GM23338 (cell line): ENCODE measurements around the gene TBC1D7. TPM values are rescaled to one million over a fixed set of nuclear protein-coding genes. Genes with fewer than 3 reads are reported as not detected.

Experiments
- ATAC-seq: fragments of 200-7000 bp; cut with Tn5 transposase; 3 replicates; pipeline ENCODE4 v1.9.1; 2020
- DNase-seq: peaks from one replicate; pipeline ENCODE4 v3.0.0-alpha.2; 2015; ENCODE audit warnings: low spot score
- H2AFZ ChIP-seq: fragments of 200-600 bp; sonication (generic); 2 replicates; pipeline ENCODE4 v1.8.0; 2016; ENCODE audit warnings: antibody characterized with exemption, mild to moderate bottlenecking, moderate library complexity
- H3F3A ChIP-seq: fragments of 200-600 bp; sonication (generic); replicated peaks from 2 replicates; pipeline ENCODE4 v1.8.0; 2017; ENCODE audit warnings: antibody characterized with exemption, mixed run types, low read depth
- H3K27ac ChIP-seq: fragments of 200-600 bp; sonication (generic); 2 replicates; pipeline ENCODE4 v1.6.1; 2016; ENCODE audit warnings: low read depth
- H3K27me3 ChIP-seq: fragments of 200-600 bp; sonication (generic); 2 replicates; pipeline ENCODE4 v1.8.0; 2016; ENCODE audit warnings: mild to moderate bottlenecking, mixed run types, moderate library complexity; ENCODE audit not compliant: insufficient read depth
- H3K36me3 ChIP-seq: fragments of 200-600 bp; sonication (generic); 2 replicates; pipeline ENCODE4 v1.8.0; 2016; ENCODE audit warnings: mild to moderate bottlenecking; ENCODE audit not compliant: insufficient read depth
- H3K4me1 ChIP-seq: fragments of 200-600 bp; sonication (generic); 2 replicates; pipeline ENCODE4 v1.8.0; 2016; ENCODE audit warnings: mild to moderate bottlenecking, moderate library complexity; ENCODE audit not compliant: insufficient read depth
- H3K4me2 ChIP-seq: fragments of 200-600 bp; sonication (generic); 2 replicates; pipeline ENCODE4 v1.7.1; 2017; ENCODE audit warnings: mixed run types
- H3K4me3 ChIP-seq: fragments of 200-600 bp; sonication (generic); 2 replicates; pipeline ENCODE4 v1.6.1; 2016; ENCODE audit warnings: mixed run types
- H3K79me2 ChIP-seq: fragments of 200-600 bp; sonication (generic); replicated peaks from 2 replicates; pipeline ENCODE4 v1.8.0; 2017; ENCODE audit warnings: mild to moderate bottlenecking; ENCODE audit not compliant: insufficient read depth
- H3K9me2 ChIP-seq: fragments of 200-600 bp; sonication (generic); 2 replicates; pipeline ENCODE4 v1.8.0; 2017; ENCODE audit not compliant: insufficient read depth
- H4K20me1 ChIP-seq: fragments of 200-600 bp; sonication (generic); replicated peaks from 2 replicates; pipeline ENCODE4 v1.8.0; 2017; ENCODE audit warnings: mild to moderate bottlenecking; ENCODE audit not compliant: insufficient read depth
- H3K27ac Mint-ChIP-seq: 2 replicates; pipeline ENCODE4 v1.8.0; 2020; ENCODE audit warnings: inconsistent platforms, mild to moderate bottlenecking, moderate library complexity, mixed read lengths
- H3K27me3 Mint-ChIP-seq: 3 replicates; pipeline ENCODE4 v1.8.0; 2022; ENCODE audit warnings: low read depth, mild to moderate bottlenecking, moderate library complexity, mixed read lengths, inconsistent platforms; ENCODE audit not compliant: insufficient read depth, poor library complexity
- H3K36me3 Mint-ChIP-seq: 3 replicates; pipeline ENCODE4 v1.8.0; 2021; ENCODE audit warnings: low read depth, mild to moderate bottlenecking, inconsistent platforms, moderate library complexity, mixed read lengths
- H3K4me1 Mint-ChIP-seq: 3 replicates; pipeline ENCODE4 v1.8.0; 2020; ENCODE audit warnings: mild to moderate bottlenecking, inconsistent platforms, mixed read lengths
- H3K4me3 Mint-ChIP-seq: 3 replicates; pipeline ENCODE4 v1.8.0; 2021; ENCODE audit warnings: moderate library complexity, mild to moderate bottlenecking, inconsistent platforms, mixed read lengths
- H3K9me3 Mint-ChIP-seq: 3 replicates; pipeline ENCODE4 v1.8.0; 2020; ENCODE audit warnings: moderate library complexity, mild to moderate bottlenecking, inconsistent platforms, mixed read lengths
- CREB1 ChIP-seq: fragments of 250-450 bp; sonication (Bioruptor Pico); IDR thresholded peaks from 2 replicates; pipeline ENCODE4 v1.5.0; 2020; ENCODE audit warnings: low read depth, mild to moderate bottlenecking, moderate library complexity
- CTCF ChIP-seq, 2 experiments: fragments of 200-600 bp in 1 of 2; sonication (generic) in 1 of 2; conservative IDR thresholded peaks; 2 replicates each; pipeline versions ENCODE4 v1.5.1 to v1.6.1; 2016 to 2017; ENCODE audit warnings: antibody characterized with exemption in 2 of 2, low read depth in 2 of 2, mild to moderate bottlenecking in 2 of 2, moderate library complexity in 1 of 2
- ETS1 ChIP-seq: IDR thresholded peaks from 2 replicates; pipeline ENCODE4 v1.6.1; 2016; ENCODE audit warnings: antibody characterized with exemption
- EZH2 ChIP-seq: fragments of 200-600 bp; sonication (generic); IDR thresholded peaks from one replicate; pipeline ENCODE4 v1.8.0; 2017; ENCODE audit warnings: antibody characterized with exemption, mild to moderate bottlenecking, low read depth; ENCODE audit not compliant: unreplicated experiment
- JUNB ChIP-seq: IDR thresholded peaks from one replicate; pipeline ENCODE4 v1.6.1; 2016; ENCODE audit warnings: antibody characterized with exemption; ENCODE audit not compliant: unreplicated experiment
- NANOG ChIP-seq: IDR thresholded peaks from 2 replicates; pipeline ENCODE4 v1.6.1; 2016; ENCODE audit warnings: antibody characterized with exemption, borderline replicate concordance
- POLR2AphosphoS5 ChIP-seq: IDR thresholded peaks from 2 replicates; pipeline ENCODE4 v1.6.1; 2016; ENCODE audit warnings: antibody characterized with exemption, low read depth
- REST ChIP-seq: IDR thresholded peaks from one replicate; pipeline ENCODE4 v1.6.1; 2018; ENCODE audit warnings: antibody characterized with exemption; ENCODE audit not compliant: unreplicated experiment
- STAT1 ChIP-seq: IDR thresholded peaks from one replicate; pipeline ENCODE4 v1.6.1; 2016; ENCODE audit warnings: antibody characterized with exemption; ENCODE audit not compliant: unreplicated experiment
- ZNF114 ChIP-seq: fragments of 250-450 bp; sonication (Bioruptor Pico); IDR thresholded peaks from 2 replicates; pipeline ENCODE4 v1.5.0; 2020; ENCODE audit warnings: mild to moderate bottlenecking, moderate library complexity
- ZNF331 ChIP-seq: fragments of 250-450 bp; sonication (Bioruptor Pico); IDR thresholded peaks from 2 replicates; pipeline ENCODE4 v1.5.0; 2020; ENCODE audit warnings: low read depth, mild to moderate bottlenecking, moderate library complexity
- ZNF462 ChIP-seq: fragments of 250-450 bp; sonication (Bioruptor Pico); IDR thresholded peaks from 2 replicates; pipeline ENCODE4 v1.5.0; 2020; ENCODE audit warnings: mild to moderate bottlenecking, moderate library complexity
- polyA plus RNA-seq: library from polyadenylated mRNA; unstranded; fragments of >200 nt; fragmentation: Nextera tagmentation; extraction: Ambion mirVana; gene quantifications from 2 replicates; pipeline ENCODE4 v1.2.1, GENCODE V29; 2016
- total RNA-seq: library from RNA; depleted of rRNA; stranded (reverse); fragments of >200 nt; shearing (Covaris generic); gene quantifications from 2 replicates; pipeline ENCODE4 v1.2.3, GENCODE V29; 2014

TBC1D7 gene
- total and polyA plus RNA-seq, 2 experiments from 2014 or later, result 62.0 to 70.4 TPM

- TF ChIP-seq ETS1 (no peak), NANOG (no peak), EZH2 (no peak), STAT1 (no peak), ZNF331 (CRISPR knock-in tag) (no peak), REST (no peak), JUNB (no peak), POLR2AphosphoS5 (no peak)
These were observed 28.9 kb downstream of the TBC1D7 start (continued) for GRCh38 chr6:13299403-13299821.

GRCh38 chr6:13298446-13298845 is 29.9 kb downstream of the TBC1D7 start:
- Histone ChIP-seq H3K27me3 (no peaks in the 10 kb centered on the region), H3K79me2 (no peaks in the 10 kb centered on the region; the same call in 1 of the 2 replicates), H3K9me2 (no peaks in the 10 kb centered on the region), H3K4me2 (no peak overlapping the region), H2AFZ (no peak overlapping the region), H4K20me1 (0 out of 2 replicates have a peak, but pooled peaks cover 3% of the 10 kb centered on the region), H3F3A (no peaks in the 10 kb centered on the region), H3K27ac (no peak overlapping the region), H3K36me3 (peaks cover 15% of the 10 kb centered on the region), H3K4me1 (no peaks in the 10 kb centered on the region), H3K4me3 (no peak overlapping the region)
- Mint-ChIP-seq H3K4me3 (no peak overlapping the region), H3K36me3 (peaks cover 50% of the 10 kb centered on the region), H3K4me1 (no peaks in the 10 kb centered on the region; the same call in 2 of the 3 replicates), H3K27ac (no peak overlapping the region), H3K27me3 (peaks cover 4% of the 10 kb centered on the region), H3K9me3 (no peaks in the 10 kb centered on the region)
- no peak for DNase-seq
- ATAC-seq, result no peak
- no peak for TF ChIP-seq ZNF331 (CRISPR knock-in tag)
- TF ChIP-seq CREB1 (CRISPR knock-in tag), result no peak
- no peak for TF ChIP-seq CTCF (conservative IDR thresholded peaks at IDR 0.05; ENCODE audit: low read depth in 2 of 2)
- no peak for TF ChIP-seq ZNF462 (CRISPR knock-in tag)
- no peak for TF ChIP-seq POLR2AphosphoS5
- no peak for TF ChIP-seq JUNB
- no peak for TF ChIP-seq ZNF114 (CRISPR knock-in tag)
- TF ChIP-seq STAT1, result no peak
